Measurements from ENCODE around the gene NFKBIE. TPM values are rescaled to one million over a fixed set of nuclear protein-coding genes. Genes with fewer than 3 reads are reported as not detected.
A peak's percentile ranks its signal among the peaks of the same experiment; 100 is the strongest.

The NFKBIE gene
- total and polyA plus RNA-seq, 9 of the 15 experiments (the other 6 are each of a cell fraction or from before 2014, with no cell fraction given): 2.1 to 16.4 (median 11.7) TPM

- TF ChIP-seq JUND (IDR thresholded peaks at IDR 0.05; ENCODE audit: borderline replicate concordance, low read depth, low read length) (no peak), JUND (tag; IDR thresholded peaks at IDR 0.05; ENCODE audit: borderline replicate concordance, low read depth, low read length) (no peak), NFYB (IDR thresholded peaks at IDR 0.05; ENCODE audit: extremely low read depth, insufficient read length) (no peak), TCF7 (IDR thresholded peaks at IDR 0.05; ENCODE audit: borderline replicate concordance) (no peak; the same call in 1 of the 2 replicates), MTA3 (IDR thresholded peaks at IDR 0.05; ENCODE audit: borderline replicate concordance) (peak; percentile 59; the same call in 1 of the 2 replicates), PTBP1 (IDR thresholded peaks at IDR 0.05; ENCODE audit: low read depth, low read length) (no peak), MCM2 (IDR thresholded peaks at IDR 0.05; ENCODE audit: low read depth) (no peak), TGIF2 (CRISPR knock-in tag; IDR thresholded peaks at IDR 0.05) (no peak), ZNF764 (CRISPR knock-in tag; IDR thresholded peaks at IDR 0.05; ENCODE audit: low read depth) (no peak), FOSL1 (tag; conservative IDR thresholded peaks at IDR 0.05) (no peak), SETDB1 (IDR thresholded peaks at IDR 0.05; ENCODE audit: low read length) (no peak), HIVEP1 (CRISPR knock-in tag; IDR thresholded peaks at IDR 0.05) (no peak), ZNF277 (CRISPR knock-in tag; IDR thresholded peaks at IDR 0.05; ENCODE audit: borderline replicate concordance) (no peak), ETS1 (conservative IDR thresholded peaks at IDR 0.05; ENCODE audit: control insufficient read depth, low read depth, low read length) (no peak), NCOA6 (IDR thresholded peaks at IDR 0.05) (no peak), PATZ1 (CRISPR knock-in tag; IDR thresholded peaks at IDR 0.05; ENCODE audit: borderline replicate concordance) (no peak), NR4A1 (CRISPR knock-in tag; IDR thresholded peaks at IDR 0.05) (no peak), NR4A1 (tag; IDR thresholded peaks at IDR 0.05) (peak; percentile 29; the same call in 1 of the 2 replicates)
- TF ChIP-seq, protein P1, sequence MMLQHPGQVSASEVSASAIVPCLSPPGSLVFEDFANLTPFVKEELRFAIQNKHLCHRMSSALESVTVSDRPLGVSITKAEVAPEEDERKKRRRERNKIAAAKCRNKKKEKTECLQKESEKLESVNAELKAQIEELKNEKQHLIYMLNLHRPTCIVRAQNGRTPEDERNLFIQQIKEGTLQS (IDR thresholded peaks at IDR 0.05): no peak
- TF ChIP-seq, protein P1 (CRISPR knock-in tag; conservative IDR thresholded peaks at IDR 0.05): no peak
- TF ChIP-seq, protein P2, sequence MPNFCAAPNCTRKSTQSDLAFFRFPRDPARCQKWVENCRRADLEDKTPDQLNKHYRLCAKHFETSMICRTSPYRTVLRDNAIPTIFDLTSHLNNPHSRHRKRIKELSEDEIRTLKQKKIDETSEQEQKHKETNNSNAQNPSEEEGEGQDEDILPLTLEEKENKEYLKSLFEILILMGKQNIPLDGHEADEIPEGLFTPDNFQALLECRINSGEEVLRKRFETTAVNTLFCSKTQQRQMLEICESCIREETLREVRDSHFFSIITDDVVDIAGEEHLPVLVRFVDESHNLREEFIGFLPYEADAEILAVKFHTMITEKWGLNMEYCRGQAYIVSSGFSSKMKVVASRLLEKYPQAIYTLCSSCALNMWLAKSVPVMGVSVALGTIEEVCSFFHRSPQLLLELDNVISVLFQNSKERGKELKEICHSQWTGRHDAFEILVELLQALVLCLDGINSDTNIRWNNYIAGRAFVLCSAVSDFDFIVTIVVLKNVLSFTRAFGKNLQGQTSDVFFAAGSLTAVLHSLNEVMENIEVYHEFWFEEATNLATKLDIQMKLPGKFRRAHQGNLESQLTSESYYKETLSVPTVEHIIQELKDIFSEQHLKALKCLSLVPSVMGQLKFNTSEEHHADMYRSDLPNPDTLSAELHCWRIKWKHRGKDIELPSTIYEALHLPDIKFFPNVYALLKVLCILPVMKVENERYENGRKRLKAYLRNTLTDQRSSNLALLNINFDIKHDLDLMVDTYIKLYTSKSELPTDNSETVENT (CRISPR knock-in tag; IDR thresholded peaks at IDR 0.05): peak; percentile 53; the same call in 1 of the 2 replicates
Observed at GRCh38 chr6:44219053-44219814, 46.1 kb downstream of the NFKBIE start (continued).
